Activated CD8-positive, alpha-beta memory T cell treated with anti-CD3 and anti-CD28 coated beads for 1 hour (primary cell): ENCODE results near the gene ZNF101.
"Not testable (repeated sequence)": the region's sequence is repeated elsewhere in the genome, so short reads cannot be mapped to it uniquely, and the experiment has no call there.

ENCODE experiments used
- DNase-seq, 2 donors: peaks; one replicate each; pipeline ENCODE4 v3.0.0-alpha.2; 2020; ENCODE audit warnings: low read depth in 1 of 2; ENCODE audit errors: extremely low read depth in 1 of 2

The ZNF101 gene

DNA sequence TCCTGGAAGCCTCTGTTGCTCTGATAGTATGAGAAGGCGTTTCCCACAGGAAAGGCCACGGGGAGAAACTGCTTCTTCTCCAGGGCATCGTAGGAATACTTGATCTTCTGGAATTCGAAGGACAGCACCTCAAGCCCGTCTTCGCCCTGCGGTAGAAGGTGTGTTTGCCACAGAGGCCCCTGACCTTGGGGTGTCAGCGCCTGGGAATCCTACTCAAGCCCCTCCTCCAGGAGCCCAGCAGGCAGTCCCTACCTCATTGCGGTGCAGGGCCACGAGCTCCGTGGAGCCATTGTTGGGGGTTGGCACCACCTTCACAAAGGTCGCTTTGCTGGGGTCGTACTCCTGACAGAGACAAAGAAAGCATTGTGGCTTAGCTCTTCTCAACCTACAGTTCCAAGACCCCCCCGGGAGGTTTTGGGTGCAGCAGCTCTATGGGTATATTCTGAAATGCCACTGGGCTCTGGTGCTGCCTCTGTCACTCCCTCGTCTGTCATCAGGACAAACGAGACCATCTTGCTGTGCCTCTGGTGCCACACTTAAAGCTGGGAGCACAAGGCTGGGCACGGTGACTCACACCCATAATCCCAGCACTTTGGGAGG, 8.9 kb upstream of the ZNF101 start:
- DNase-seq: no peak

DNA sequence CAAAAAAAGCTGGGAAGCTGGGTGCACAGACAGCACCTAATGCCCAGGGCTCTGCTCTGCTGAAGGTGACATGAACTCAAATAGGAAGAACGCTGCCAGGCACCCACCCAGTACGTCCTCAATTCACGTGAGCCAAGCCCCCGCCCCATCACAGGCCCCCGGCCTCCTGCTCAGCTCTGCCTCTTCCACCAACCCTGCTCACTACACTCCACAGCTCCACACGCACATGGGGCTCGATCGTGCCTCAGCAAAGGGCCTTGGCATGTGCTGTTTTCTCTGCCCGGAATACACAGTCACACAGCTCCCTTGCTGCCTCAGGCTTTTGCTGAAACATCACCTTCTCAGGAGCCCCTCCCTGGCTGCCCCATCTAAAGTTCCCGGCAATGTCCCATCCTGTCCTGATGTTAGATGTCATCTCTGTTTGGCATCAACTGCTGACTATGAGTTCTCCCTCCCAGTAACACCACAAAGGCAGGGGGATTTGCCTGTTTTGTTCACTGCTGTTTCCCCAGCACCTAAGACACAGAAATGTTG, 7.4 kb upstream of the ZNF101 start:
- no peak for DNase-seq

- no peak for DNase-seq
Observed at GRCh38 chr19:19661675-19662251, 6.9 kb upstream of the ZNF101 start.

GRCh38 chr19:19662344-19662743, 6.3 kb upstream of the ZNF101 start:
- DNase-seq: no peak

DNA sequence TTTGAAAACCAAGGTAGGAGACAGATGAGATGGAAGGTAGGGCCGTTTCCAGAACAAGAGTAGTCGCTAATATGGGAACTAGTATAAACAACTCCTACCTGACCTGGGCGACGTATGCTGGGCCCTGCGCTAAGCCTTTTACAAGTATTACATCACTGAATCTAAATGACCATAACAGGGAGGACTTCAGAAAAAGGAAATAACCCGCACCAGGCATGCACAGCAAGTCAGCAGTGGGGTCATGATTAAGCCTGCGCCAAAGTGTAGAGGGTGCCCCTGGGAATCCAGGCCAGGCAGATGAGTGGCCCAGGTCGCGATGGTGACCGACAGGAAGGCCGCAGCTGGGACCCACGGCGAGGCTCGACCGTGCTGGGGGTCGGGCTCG, 5.8 kb upstream of the ZNF101 start:
- DNase-seq: no peak

- DNase-seq: peak; percentile 88 to 89
Observed at GRCh38 chr19:19663256-19664120, 5.2 kb upstream of the ZNF101 start, which contains the start of gene ATP13A1. Gene ATP13A1, minus strand, starts transcription at chr19:19663676. Its CDS starts 10 bp downstream, at chr19:19663666.

- not testable (repeated sequence) for DNase-seq
Observed at GRCh38 chr19:19665420-19665948, 3.2 kb upstream of the ZNF101 start.

DNA sequence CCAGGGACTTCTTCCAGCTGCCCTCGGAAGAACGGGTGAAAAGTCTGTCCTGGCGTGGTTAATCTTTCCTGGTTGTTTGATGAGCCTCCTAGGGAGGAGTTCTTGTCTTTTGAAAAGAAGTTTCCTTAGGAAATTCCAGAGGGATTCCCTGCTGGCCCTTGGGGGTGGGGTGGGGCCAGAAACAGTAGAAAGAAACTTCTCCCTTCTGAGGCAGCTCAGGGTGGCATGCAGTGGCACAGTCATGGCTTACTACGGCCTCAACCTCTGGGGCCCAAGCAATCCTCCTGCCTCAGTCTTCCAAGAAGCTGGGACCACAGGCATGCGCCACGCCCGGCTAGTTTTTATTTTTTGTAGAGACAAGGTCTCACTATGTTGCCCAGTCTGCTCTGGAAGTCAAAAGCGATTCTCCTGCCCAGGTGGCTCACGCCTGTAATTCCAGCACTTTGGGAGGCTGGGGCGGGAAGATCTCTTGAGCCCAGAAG, 1.5 kb downstream of the ZNF101 start:
- no peak for DNase-seq

- no peak for DNase-seq
Observed at GRCh38 chr19:19672816-19673215, 4.2 kb downstream of the ZNF101 start.

- no peak for DNase-seq
Observed at GRCh38 chr19:19674315-19674714, 5.7 kb downstream of the ZNF101 start.

GRCh38 chr19:19677579-19677978, 8.9 kb downstream of the ZNF101 start:
- no peak for DNase-seq

DNA sequence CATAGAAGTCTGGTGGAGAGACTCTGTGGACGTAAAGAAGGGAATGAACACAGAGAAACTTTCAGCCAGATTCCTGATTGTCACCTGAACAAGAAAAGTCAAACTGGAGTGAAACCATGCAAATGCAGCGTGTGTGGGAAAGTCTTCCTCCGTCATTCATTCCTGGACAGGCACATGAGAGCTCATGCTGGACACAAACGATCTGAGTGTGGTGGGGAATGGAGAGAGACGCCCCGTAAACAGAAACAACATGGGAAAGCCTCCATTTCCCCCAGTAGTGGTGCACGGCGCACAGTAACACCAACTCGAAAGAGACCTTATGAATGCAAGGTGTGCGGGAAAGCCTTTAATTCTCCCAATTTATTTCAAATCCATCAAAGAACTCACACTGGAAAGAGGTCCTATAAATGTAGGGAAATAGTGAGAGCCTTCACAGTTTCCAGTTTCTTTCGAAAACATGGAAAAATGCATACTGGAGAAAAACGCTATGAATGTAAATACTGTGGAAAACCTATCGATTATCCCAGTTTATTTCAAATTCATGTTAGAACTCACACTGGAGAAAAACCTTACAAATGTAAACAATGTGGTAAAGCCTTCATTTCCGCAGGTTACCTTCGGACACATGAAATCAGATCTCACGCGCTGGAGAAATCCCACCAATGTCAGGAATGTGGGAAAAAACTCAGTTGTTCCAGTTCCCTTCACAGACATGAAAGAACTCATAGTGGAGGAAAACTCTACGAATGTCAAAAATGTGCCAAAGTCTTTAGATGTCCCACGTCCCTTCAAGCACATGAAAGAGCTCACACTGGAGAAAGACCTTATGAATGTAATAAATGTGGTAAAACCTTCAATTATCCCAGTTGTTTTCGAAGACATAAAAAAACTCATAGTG, 10.8 kb downstream of the ZNF101 start:
- DNase-seq: no peak

DNA sequence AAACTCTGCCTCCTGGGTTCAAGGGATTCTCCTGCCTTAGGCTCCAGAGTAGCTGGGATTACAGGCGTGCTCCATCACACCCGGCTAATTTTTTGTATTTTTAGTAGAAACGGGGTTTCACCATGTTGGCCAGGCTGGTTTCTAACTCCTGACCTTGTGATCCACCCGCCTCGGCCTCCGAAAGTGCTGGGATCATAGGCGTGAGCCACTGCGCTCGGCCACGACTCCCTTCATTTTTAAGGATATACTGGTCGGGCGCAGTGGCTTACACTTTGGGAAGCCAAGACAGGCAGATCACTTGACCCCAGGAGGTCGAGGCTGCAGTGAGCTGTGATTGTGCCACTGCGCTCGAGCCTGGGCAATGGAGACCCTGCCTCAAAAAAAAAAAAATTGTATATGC, 17.5 kb downstream of the ZNF101 start:
- not testable (repeated sequence) for DNase-seq

DNA sequence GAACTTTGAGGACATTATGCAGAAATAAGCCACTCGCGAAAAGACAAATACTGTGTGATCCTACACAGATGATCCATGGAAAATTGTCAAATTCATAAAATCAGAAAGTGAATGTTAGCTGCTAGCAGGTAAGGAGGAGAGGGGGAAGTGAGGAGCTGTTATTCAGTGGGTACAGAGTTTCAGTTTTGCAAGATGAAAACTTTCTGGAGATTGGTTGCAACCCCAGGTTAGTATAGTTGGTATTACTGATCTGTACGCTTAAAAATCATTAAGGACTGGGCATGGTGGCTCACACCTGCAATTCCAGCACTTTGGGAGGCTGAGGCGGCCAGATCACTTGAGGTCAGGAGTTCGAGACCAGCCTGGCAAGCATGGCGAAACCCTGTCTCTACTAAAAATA, 17.9 kb downstream of the ZNF101 start:
- no peak for DNase-seq

GRCh38 chr19:19687090-19687489, 18.5 kb downstream of the ZNF101 start:
- no peak for DNase-seq

DNA sequence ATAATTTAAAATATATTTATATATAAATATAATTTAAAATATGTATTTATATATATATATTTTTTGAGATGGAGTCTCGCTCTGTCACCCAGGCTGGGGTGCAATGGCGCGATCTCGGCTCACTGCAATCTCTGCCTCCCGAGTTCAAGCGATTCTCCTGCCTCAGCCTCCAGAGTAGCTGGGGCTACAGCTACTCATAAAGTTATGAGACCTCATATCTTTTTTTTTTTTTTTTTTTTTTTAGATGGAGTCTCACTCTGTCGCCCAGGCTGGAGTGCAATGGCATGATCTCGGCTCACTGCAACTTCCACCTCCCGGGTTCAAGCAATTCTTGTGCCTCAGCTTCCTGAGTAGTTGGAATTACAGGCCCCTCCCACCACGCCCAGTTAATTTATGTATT, 20.4 kb downstream of the ZNF101 start:
- DNase-seq: not testable (repeated sequence)

DNA sequence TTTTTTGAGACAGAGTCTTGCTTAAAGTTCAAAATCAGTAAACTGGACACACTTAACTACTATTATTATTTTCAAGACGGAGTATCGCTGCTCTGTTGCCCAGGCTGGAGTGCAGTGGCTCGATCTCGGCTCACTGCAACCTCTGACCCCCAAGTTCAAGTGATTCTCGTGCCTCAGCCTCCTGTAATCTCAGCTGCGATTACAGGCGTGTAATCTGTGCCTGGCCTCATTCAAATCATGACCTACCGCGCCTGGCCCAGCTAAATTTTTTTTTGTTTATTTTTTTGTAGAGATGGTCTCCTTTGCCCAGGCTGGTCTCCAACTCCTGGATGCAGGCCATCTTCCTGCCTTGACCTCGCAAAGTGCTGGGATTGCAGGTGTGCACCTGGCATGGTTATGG, 23.0 kb downstream of the ZNF101 start:
- no peak for DNase-seq

- no peak for DNase-seq
Observed at GRCh38 chr19:19696386-19696785, 27.7 kb downstream of the ZNF101 start.

- DNase-seq: no peak
Observed at GRCh38 chr19:19697589-19697988, 28.9 kb downstream of the ZNF101 start.

DNA sequence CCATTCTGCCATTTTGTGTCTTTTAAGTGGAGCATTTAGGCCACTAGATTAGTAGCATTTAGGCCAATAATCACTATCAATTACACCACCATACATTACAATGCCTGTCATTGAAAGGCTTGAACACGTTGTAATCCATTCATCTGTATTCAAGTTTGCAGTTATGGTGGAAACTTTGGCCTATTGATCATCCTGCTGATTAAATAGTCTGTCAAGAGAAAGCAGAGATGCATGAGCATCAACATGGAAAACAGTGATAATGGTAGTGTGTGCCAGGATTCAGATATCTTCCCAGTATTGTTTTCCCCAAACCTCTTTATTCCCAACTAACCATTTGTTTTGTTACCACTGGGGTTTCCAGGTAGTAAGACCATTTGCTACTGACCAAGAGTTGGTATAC, 31.9 kb downstream of the ZNF101 start:
- not testable (repeated sequence) for DNase-seq
